ENCODE results near the gene PSAP. TPM values are rescaled to one million over a fixed set of nuclear protein-coding genes. Genes with fewer than 3 reads are reported as not detected.

Gene PSAP
- polyA plus RNA-seq, 3 donors, result 3,391 to 8,673 (median 7,346) TPM

GRCh38 chr10:71832967-71833366 is 18.1 kb downstream of the PSAP start:
- H4K20me1 ChIP-seq (ENCODE audit: insufficient read depth, low read length), result peaks cover 99% of the 10 kb centered on the region
- H3K36me3 ChIP-seq (replicated peaks in 1 of 2; ENCODE audit: control insufficient read depth in 1 of 2, insufficient read depth in 2 of 2, low read length in 2 of 2), result peaks cover 76 to 84% of the 10 kb centered on the region in 2 donors
- peaks cover 5 to 22% (median 11%) of the 10 kb centered on the region in 7 donors for H3K9me3 Mint-ChIP-seq
- peak overlapping the region; percentile 48 for H3K4me2 ChIP-seq (replicated peaks; ENCODE audit: extremely low read depth, low read length, poor library complexity, severe bottlenecking)
- H3K4me3 ChIP-seq (replicated peaks in 1 of 3; ENCODE audit: low read depth in 2 of 3, low read length in 3 of 3), result peak overlapping the region in 1 of 3 experiments; percentile 49
- H3K4me3 Mint-ChIP-seq, result no peak overlapping the region
- intact Hi-C loops (cut with micrococcal nuclease), result loop anchor here in 1 of 2 donors (5.0 kb wide), 1 partner anchor 59 kb away; no protein-coding TSS in a partner anchor
- DNase-seq, result peak in 2 of 3 donors; percentile 49 to 58
- H3K4me1 ChIP-seq (ENCODE audit: control insufficient read depth in 1 of 2, insufficient read depth in 2 of 2, low read length in 2 of 2), result peaks cover 92 to 99% of the 10 kb centered on the region in 2 donors
- peaks cover 90 to 91% of the 10 kb centered on the region in 2 donors for H3K36me3 Mint-ChIP-seq
- peaks cover 0 to 6% of the 10 kb centered on the region in 2 donors for H3K9me3 ChIP-seq (replicated peaks in 1 of 2; ENCODE audit: control insufficient read depth in 1 of 2, insufficient read depth in 1 of 2, low read length in 2 of 2)
- H3K79me2 ChIP-seq (ENCODE audit: insufficient read depth, low read length), result peaks cover 93% of the 10 kb centered on the region
- peaks cover 88% of the 10 kb centered on the region for H3K4me1 Mint-ChIP-seq
- no peak overlapping the region for H3K9ac ChIP-seq (ENCODE audit: insufficient read depth, low read length, poor library complexity, severe bottlenecking)
- H3K27ac Mint-ChIP-seq, result peak overlapping the region; percentile 83 to 92 (median 87)
- TF ChIP-seq, protein P1, sequence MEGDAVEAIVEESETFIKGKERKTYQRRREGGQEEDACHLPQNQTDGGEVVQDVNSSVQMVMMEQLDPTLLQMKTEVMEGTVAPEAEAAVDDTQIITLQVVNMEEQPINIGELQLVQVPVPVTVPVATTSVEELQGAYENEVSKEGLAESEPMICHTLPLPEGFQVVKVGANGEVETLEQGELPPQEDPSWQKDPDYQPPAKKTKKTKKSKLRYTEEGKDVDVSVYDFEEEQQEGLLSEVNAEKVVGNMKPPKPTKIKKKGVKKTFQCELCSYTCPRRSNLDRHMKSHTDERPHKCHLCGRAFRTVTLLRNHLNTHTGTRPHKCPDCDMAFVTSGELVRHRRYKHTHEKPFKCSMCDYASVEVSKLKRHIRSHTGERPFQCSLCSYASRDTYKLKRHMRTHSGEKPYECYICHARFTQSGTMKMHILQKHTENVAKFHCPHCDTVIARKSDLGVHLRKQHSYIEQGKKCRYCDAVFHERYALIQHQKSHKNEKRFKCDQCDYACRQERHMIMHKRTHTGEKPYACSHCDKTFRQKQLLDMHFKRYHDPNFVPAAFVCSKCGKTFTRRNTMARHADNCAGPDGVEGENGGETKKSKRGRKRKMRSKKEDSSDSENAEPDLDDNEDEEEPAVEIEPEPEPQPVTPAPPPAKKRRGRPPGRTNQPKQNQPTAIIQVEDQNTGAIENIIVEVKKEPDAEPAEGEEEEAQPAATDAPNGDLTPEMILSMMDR (IDR thresholded peaks at IDR 0.05), result no peak
- H3K27me3 ChIP-seq (ENCODE audit: control insufficient read depth in 2 of 2, insufficient read depth in 2 of 2, low read length in 2 of 2), result no peaks in the 10 kb centered on the region
- H3K27me3 Mint-ChIP-seq (ENCODE audit: low read depth in 3 of 3), result peaks cover 0 to 2% (median 0%) of the 10 kb centered on the region in 3 donors
- no CpG with 5 or more reads among the region's 5 CpGs for WGBS (ENCODE audit: insufficient coverage)
- H2AFZ ChIP-seq (ENCODE audit: insufficient read depth, low read depth, low read length, poor library complexity, severe bottlenecking), result no peak overlapping the region
- peak overlapping the region; percentile 42 to 86 for H3K27ac ChIP-seq (ENCODE audit: low read depth in 1 of 2, low read length in 2 of 2)

DNA sequence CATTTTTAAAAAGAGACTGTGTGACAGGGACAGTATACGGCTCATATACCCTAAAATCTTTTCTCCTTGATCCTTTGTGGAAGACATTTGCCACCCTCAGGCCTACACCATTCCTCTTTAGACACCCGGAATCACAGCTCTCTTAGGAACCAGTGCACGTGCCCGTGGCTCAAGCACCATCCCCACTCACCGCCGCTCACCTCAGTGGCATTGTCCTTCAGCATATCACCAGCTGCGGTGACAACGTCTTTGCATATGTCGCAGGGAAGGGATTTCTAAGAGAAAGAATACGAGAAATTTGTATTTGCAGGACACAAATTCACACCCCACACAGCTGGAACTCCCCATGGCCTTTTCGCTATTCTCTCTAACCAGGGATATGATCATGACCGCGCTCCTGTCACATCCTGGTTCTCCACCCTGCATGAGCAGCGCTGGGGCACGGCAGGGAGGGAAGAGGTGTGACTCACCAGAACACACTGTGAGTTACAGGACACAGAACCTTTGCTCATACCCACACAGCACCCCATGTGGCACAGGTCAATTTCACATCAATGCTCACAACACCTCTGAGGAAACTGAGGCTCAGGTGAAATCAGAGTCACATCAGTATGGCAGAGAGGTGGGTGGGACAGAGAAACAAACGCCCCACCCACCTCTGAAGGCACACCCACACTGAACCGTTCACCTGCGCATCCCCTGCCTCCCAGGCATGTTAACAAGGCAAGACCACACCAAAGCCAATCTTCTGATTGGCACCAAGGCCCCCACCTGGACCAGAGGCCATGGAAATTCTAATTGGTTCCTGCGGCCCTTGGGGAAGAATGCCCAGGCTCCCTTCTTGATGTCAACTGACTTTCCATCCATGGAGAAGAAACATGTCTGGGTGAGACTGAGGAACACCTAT is 19.2 kb downstream of the PSAP start:
- H2AFZ ChIP-seq (ENCODE audit: insufficient read depth, low read depth, low read length, poor library complexity, severe bottlenecking), result no peak overlapping the region
- H3K4me2 ChIP-seq (replicated peaks; ENCODE audit: extremely low read depth, low read length, poor library complexity, severe bottlenecking), result no peak overlapping the region
- H3K9me3 Mint-ChIP-seq, result peaks cover 5 to 22% (median 11%) of the 10 kb centered on the region in 7 donors
- H3K9ac ChIP-seq (ENCODE audit: insufficient read depth, low read length, poor library complexity, severe bottlenecking), result no peak overlapping the region
- WGBS (ENCODE audit: insufficient coverage), result 53% methylated on average over 3 of the region's 19 CpGs
- H3K27ac ChIP-seq (ENCODE audit: low read depth in 1 of 2, low read length in 2 of 2), result peak overlapping the region; percentile 14 to 86
- peak in 2 of 3 donors; percentile 25 to 76 for DNase-seq
- peaks cover 76 to 84% of the 10 kb centered on the region in 2 donors for H3K36me3 ChIP-seq (replicated peaks in 1 of 2; ENCODE audit: control insufficient read depth in 1 of 2, insufficient read depth in 2 of 2, low read length in 2 of 2)
- intact Hi-C loops (cut with micrococcal nuclease), result loop anchor here in 1 of 2 donors (5.0 kb wide), 1 partner anchor 60 kb away; no protein-coding TSS in a partner anchor
- H3K27me3 ChIP-seq (ENCODE audit: control insufficient read depth in 2 of 2, insufficient read depth in 2 of 2, low read length in 2 of 2), result no peaks in the 10 kb centered on the region
- peaks cover 81% of the 10 kb centered on the region for H3K4me1 Mint-ChIP-seq
- H3K9me3 ChIP-seq (replicated peaks in 1 of 2; ENCODE audit: control insufficient read depth in 1 of 2, insufficient read depth in 1 of 2, low read length in 2 of 2), result peaks cover 0 to 6% of the 10 kb centered on the region in 2 donors
- peaks cover 84 to 95% of the 10 kb centered on the region in 2 donors for H3K4me1 ChIP-seq (ENCODE audit: control insufficient read depth in 1 of 2, insufficient read depth in 2 of 2, low read length in 2 of 2)
- peak overlapping the region; percentile 84 to 97 (median 90) for H3K27ac Mint-ChIP-seq
- H3K36me3 Mint-ChIP-seq, result peaks cover 89 to 90% of the 10 kb centered on the region in 2 donors
- no peak overlapping the region for H3K4me3 Mint-ChIP-seq
- H3K4me3 ChIP-seq (replicated peaks in 1 of 3; ENCODE audit: low read depth in 2 of 3, low read length in 3 of 3), result no peak overlapping the region
- H3K79me2 ChIP-seq (ENCODE audit: insufficient read depth, low read length), result peaks cover 93% of the 10 kb centered on the region
- H4K20me1 ChIP-seq (ENCODE audit: insufficient read depth, low read length), result peaks cover 99% of the 10 kb centered on the region
- peaks cover 0 to 1% (median 0%) of the 10 kb centered on the region in 3 donors for H3K27me3 Mint-ChIP-seq (ENCODE audit: low read depth in 3 of 3)
- TF ChIP-seq, protein P1 (IDR thresholded peaks at IDR 0.05), result no peak
